Activated B cell treated with CpG ODN at 0.5 μM for 24 hours (primary cell): Measurements from ENCODE around the gene SLC38A9. TPM values are rescaled to one million over a fixed set of nuclear protein-coding genes. Genes with fewer than 3 reads are reported as not detected.
A peak's percentile ranks its signal among the peaks of the same experiment; 100 is the strongest.

ENCODE experiments used
- ATAC-seq: fragments of 200-7000 bp; cut with Tn5 transposase; one replicate; pipeline ENCODE4 v1.10.0; 2021; ENCODE audit warnings: low read depth, mild to moderate bottlenecking, moderate library complexity
- CTCF ChIA-PET: fragments of 350-600 bp; sonication (Branson Sonifier 250); formaldehyde crosslinking; loops from one replicate; lab custom pipeline; 2021; ENCODE audit warnings: antibody characterized with exemption; lab: Charles Lee
- POLR2A ChIA-PET: fragments of 350-600 bp; sonication (Branson Sonifier 250); formaldehyde crosslinking; loops from one replicate; lab custom pipeline; 2021; ENCODE audit warnings: antibody characterized with exemption; lab: Charles Lee
- DNase-seq: peaks from one replicate; pipeline ENCODE4 v3.0.0; 2022
- H3K27ac Mint-ChIP-seq: one replicate; pipeline ENCODE4 v1.8.0; 2020; ENCODE audit warnings: mixed read lengths
- H3K27me3 Mint-ChIP-seq: one replicate; pipeline ENCODE4 v1.8.0; 2021; ENCODE audit warnings: mixed read lengths
- H3K36me3 Mint-ChIP-seq: one replicate; pipeline ENCODE4 v1.8.0; 2021; ENCODE audit warnings: low read depth, mixed read lengths
- H3K4me1 Mint-ChIP-seq: one replicate; pipeline ENCODE4 v1.8.0; 2021; ENCODE audit warnings: mixed read lengths
- H3K4me3 Mint-ChIP-seq: one replicate; pipeline ENCODE4 v1.8.0; 2020; ENCODE audit warnings: mild to moderate bottlenecking, mixed read lengths
- H3K9me3 Mint-ChIP-seq: one replicate; pipeline ENCODE4 v1.8.0; 2020; ENCODE audit warnings: mixed read lengths
- CTCF ChIP-seq: fragments of 200-600 bp; IDR thresholded peaks from one replicate; pipeline ENCODE4 v1.8.0; 2022; ENCODE audit warnings: antibody characterized with exemption, mild to moderate bottlenecking
- intact Hi-C: fragments of 100-400 bp; cut with micrococcal nuclease; formaldehyde crosslinking; loops from one replicate; pipeline ENCODE4 v1.15.1; 2024
- total RNA-seq: library from RNA; stranded (reverse); gene quantifications from 2 replicates; pipeline ENCODE4 v1.2.3, GENCODE V29; 2022

SLC38A9 gene
- total RNA-seq, 1 donor from 2014 or later = 29.9 TPM

DNA sequence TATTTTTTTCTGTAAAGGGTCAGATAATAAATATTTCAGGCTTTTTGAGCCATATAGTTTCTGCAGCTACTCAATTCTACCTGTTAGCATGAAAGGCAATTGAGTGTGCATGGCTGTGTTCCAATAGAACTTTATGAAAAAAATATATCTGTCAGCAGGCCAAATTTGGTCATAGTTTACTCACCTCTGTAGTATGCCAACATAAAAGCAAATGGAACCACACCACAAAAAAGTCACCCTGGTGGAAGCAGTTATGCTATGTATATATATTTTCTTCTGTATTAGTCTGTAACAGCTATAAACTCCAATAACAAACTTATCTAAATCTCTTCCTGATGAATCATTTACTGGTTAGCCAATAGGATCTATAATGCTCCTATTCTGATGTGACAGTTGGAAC, 3.4 kb downstream of the SLC38A9 start:
- CTCF ChIA-PET = interaction anchor here (1.9 kb wide), 1 partner anchor 17 kb away, joined by 4 read pairs; no protein-coding TSS in a partner anchor
- TF ChIP-seq CTCF = no peak
- POLR2A ChIA-PET = no interaction called here
- Mint-ChIP-seq H3K27ac (no peak overlapping the region), H3K9me3 (no peaks in the 10 kb centered on the region), H3K4me1 (peaks cover 17% of the 10 kb centered on the region), H3K36me3 (peaks cover 25% of the 10 kb centered on the region), H3K27me3 (no peaks in the 10 kb centered on the region), H3K4me3 (no peak overlapping the region)
- DNase-seq = no peak
- intact Hi-C loops = no loop called here
- no peak for ATAC-seq

- POLR2A ChIA-PET = no interaction called here
- no peak overlapping the region for H3K27ac Mint-ChIP-seq
- CTCF ChIA-PET = no interaction called here
- H3K9me3 Mint-ChIP-seq = no peaks in the 10 kb centered on the region
- TF ChIP-seq CTCF = no peak
- H3K27me3 Mint-ChIP-seq = no peaks in the 10 kb centered on the region
- intact Hi-C loops = no loop called here
- no peak for DNase-seq
- peaks cover 18% of the 10 kb centered on the region for H3K4me1 Mint-ChIP-seq
- peaks cover 24% of the 10 kb centered on the region for H3K36me3 Mint-ChIP-seq
- no peak for ATAC-seq
- no peak overlapping the region for H3K4me3 Mint-ChIP-seq
These were observed 5.9 kb downstream of the SLC38A9 start for GRCh38 chr5:55706230-55706629.

GRCh38 chr5:55702598-55703345, 9.4 kb downstream of the SLC38A9 start:
- ATAC-seq (peak; percentile 40), DNase-seq (no peak)
- Mint-ChIP-seq H3K36me3 (peaks cover 16% of the 10 kb centered on the region), H3K9me3 (no peaks in the 10 kb centered on the region), H3K27ac (peak overlapping the region; percentile 63), H3K4me1 (peaks cover 21% of the 10 kb centered on the region), H3K27me3 (no peaks in the 10 kb centered on the region), H3K4me3 (no peak overlapping the region)
- intact Hi-C loops = no loop called here
- CTCF ChIA-PET = no interaction called here
- POLR2A ChIA-PET = interaction anchor here (0.6 kb wide), 1 partner anchor 168 kb away, joined by 3 read pairs; the partner anchor contains the start of gene PLPP1
- no peak for TF ChIP-seq CTCF

DNA sequence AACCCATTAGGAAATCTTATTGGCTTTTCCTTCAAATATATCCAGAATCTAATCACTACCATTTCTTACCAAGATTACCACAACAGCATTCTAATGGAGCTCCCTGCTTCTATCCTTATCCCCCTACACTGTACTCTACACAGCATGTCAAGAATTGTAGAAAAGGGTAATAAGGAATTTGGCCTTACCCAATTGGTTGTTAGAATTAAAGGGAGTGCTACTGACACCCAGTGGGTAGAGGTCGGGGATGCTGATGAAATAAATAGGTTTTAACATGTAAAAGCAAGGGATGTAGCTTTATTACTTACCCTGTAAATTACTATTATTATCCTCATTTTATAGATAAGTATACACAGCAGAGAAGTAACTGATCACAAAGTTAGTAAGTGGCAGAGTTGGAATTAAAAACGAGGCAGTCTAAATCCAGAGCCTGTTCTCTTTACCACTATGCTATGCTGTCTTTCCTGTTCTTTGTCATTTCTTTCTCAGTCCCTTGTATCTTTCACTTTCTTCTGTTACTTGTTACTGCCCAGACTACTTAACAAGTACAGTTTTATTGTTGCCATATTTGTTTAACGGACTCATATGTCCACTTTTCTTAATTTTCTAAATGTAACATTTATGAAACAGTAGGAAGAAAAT, 10.5 kb downstream of the SLC38A9 start:
- ATAC-seq = no peak
- ChIA-PET CTCF (interaction anchor here (1.3 kb wide), 1 partner anchor 10 kb away, joined by 4 read pairs; no protein-coding TSS in a partner anchor), POLR2A (no interaction called here)
- H3K4me3 Mint-ChIP-seq = no peak overlapping the region
- peaks cover 19% of the 10 kb centered on the region for H3K36me3 Mint-ChIP-seq
- peaks cover 21% of the 10 kb centered on the region for H3K4me1 Mint-ChIP-seq
- no peak for DNase-seq
- no peak overlapping the region for H3K27ac Mint-ChIP-seq
- H3K27me3 Mint-ChIP-seq = no peaks in the 10 kb centered on the region
- H3K9me3 Mint-ChIP-seq = no peaks in the 10 kb centered on the region
- TF ChIP-seq CTCF = no peak
- intact Hi-C loops = no loop called here

- ChIA-PET POLR2A (no interaction called here), CTCF (interaction anchor here (1.3 kb wide), 1 partner anchor 9 kb away, joined by 4 read pairs; no protein-coding TSS in a partner anchor)
- H3K9me3 Mint-ChIP-seq = no peaks in the 10 kb centered on the region
- peaks cover 21% of the 10 kb centered on the region for H3K4me1 Mint-ChIP-seq
- H3K27ac Mint-ChIP-seq = no peak overlapping the region
- intact Hi-C loops = no loop called here
- no peak overlapping the region for H3K4me3 Mint-ChIP-seq
- DNase-seq = no peak
- H3K36me3 Mint-ChIP-seq = peaks cover 19% of the 10 kb centered on the region
- ATAC-seq = no peak
- TF ChIP-seq CTCF = no peak
- H3K27me3 Mint-ChIP-seq = no peaks in the 10 kb centered on the region
These were observed 11.4 kb downstream of the SLC38A9 start for GRCh38 chr5:55700745-55701144.
